Lung (tissue), 12 donors: ENCODE data around the gene CDK5RAP2. TPM values are rescaled to one million over a fixed set of nuclear protein-coding genes. Genes with fewer than 3 reads are reported as not detected.

ENCODE experiments used
- ATAC-seq: fragments of 200-7000 bp; cut with Tn5 transposase; one replicate; pipeline ENCODE4 v1.9.1; 2020; ENCODE audit warnings: moderate number of reproducible peaks; ENCODE audit not compliant: insufficient read depth, low FRiP score
- DNase-seq, 3 donors: peaks; one replicate each; pipeline ENCODE4 v3.0.0-alpha.2; 2013 to 2017
- H3K27ac ChIP-seq, 2 donors: one replicate each; pipeline ENCODE4 v1.5.1; 2013; ENCODE audit warnings: mild to moderate bottlenecking in 2 of 2, moderate library complexity in 2 of 2, control low read depth in 1 of 2, inconsistent platforms in 1 of 2, low read depth in 1 of 2, low read length in 1 of 2
- H3K27me3 ChIP-seq, 3 donors: one replicate each; pipeline ENCODE4 v1.5.1; 2013; ENCODE audit warnings: low read length in 2 of 3; ENCODE audit not compliant: control insufficient read depth in 3 of 3, insufficient read depth in 3 of 3
- H3K36me3 ChIP-seq, 4 donors: one replicate each; pipeline ENCODE4 v1.5.1; 2013; ENCODE audit warnings: low read length in 4 of 4, mild to moderate bottlenecking in 1 of 4, moderate library complexity in 1 of 4; ENCODE audit not compliant: control insufficient read depth in 4 of 4, insufficient read depth in 4 of 4
- H3K4me1 ChIP-seq, 5 donors: one replicate each; pipeline ENCODE4 v1.5.1; 2013; ENCODE audit warnings: low read length in 5 of 5, mild to moderate bottlenecking in 2 of 5, moderate library complexity in 1 of 5; ENCODE audit not compliant: control insufficient read depth in 5 of 5, insufficient read depth in 5 of 5
- H3K4me3 ChIP-seq: one replicate; pipeline ENCODE4 v1.5.1; 2013; ENCODE audit warnings: mild to moderate bottlenecking, control low read depth, moderate library complexity
- H3K9ac ChIP-seq, 2 donors: one replicate each; pipeline ENCODE4 v1.5.1; 2013; ENCODE audit warnings: low read length in 2 of 2, control low read depth in 1 of 2; ENCODE audit not compliant: insufficient read depth in 1 of 2
- H3K9me3 ChIP-seq, 4 donors: one replicate each; pipeline ENCODE4 v1.5.1; 2013; ENCODE audit warnings: low read length in 3 of 4, mild to moderate bottlenecking in 1 of 4, moderate library complexity in 1 of 4; ENCODE audit not compliant: control insufficient read depth in 4 of 4, insufficient read depth in 3 of 4
- CTCF ChIP-seq: IDR thresholded peaks from 2 replicates; pipeline ENCODE4 v1.5.1; 2012; ENCODE audit warnings: mild to moderate bottlenecking; ENCODE audit errors: control extremely low read depth, extremely low read depth
- WGBS, 2 donors: extraction: QIAGEN DNeasy Blood & Tissue Kit; methylation state at CpG; one replicate each; pipeline ENCODE4 v1.1.7; 2013; 5-methylcytosine and 5-hydroxymethylcytosine counted together
- polyA plus RNA-seq, 2 donors: library from polyadenylated mRNA; stranded (reverse); fragments of 200-250 nt; gene quantifications; one replicate each; pipeline ENCODE4 v1.2.1, GENCODE V29; 2013
- total RNA-seq, 2 donors: library from RNA; depleted of rRNA in 1 of 2; stranded (reverse); fragments of >200 nt in 1 of 2; gene quantifications; one replicate each; pipeline ENCODE4 v1.2.1, GENCODE V29; 2014 to 2021
- donor health status: control.
- donor health status: control.
- donor health status: Bipolar disorder and iron deficiency.
- donor health status: healthy.
- donor health status: DM: yes; HTN: yes; CAD: no.

Gene CDK5RAP2
- total and polyA plus RNA-seq, 4 donors: 25.6 to 65.7 (median 35.9) TPM

GRCh38 chr9:120541921-120542320 lies 38.0 kb downstream of the CDK5RAP2 start:
- WGBS, 2 donors: 85 to 88% methylated on average over 2 of the region's 2 CpGs
- no peak for DNase-seq
- no peaks in the 10 kb centered on the region for H3K27me3 ChIP-seq
- no peaks in the 10 kb centered on the region for H3K9me3 ChIP-seq
- H3K9ac ChIP-seq: no peak overlapping the region
- no peak overlapping the region for H3K27ac ChIP-seq
- no peak overlapping the region for H3K4me3 ChIP-seq
- ATAC-seq: no peak
- no peak for TF ChIP-seq CTCF
- H3K4me1 ChIP-seq: no peaks in the 10 kb centered on the region
- peaks cover 19 to 29% (median 24%) of the 10 kb centered on the region in 4 donors for H3K36me3 ChIP-seq

GRCh38 chr9:120539951-120540350 lies 40.0 kb downstream of the CDK5RAP2 start:
- ATAC-seq (no peak), DNase-seq (no peak)
- no peak overlapping the region for H3K27ac ChIP-seq
- 94 to 95% methylated on average over 9 of the region's 9 CpGs for WGBS, 2 donors
- H3K9me3 ChIP-seq: no peaks in the 10 kb centered on the region
- H3K9ac ChIP-seq: no peak overlapping the region
- peaks cover 21 to 31% (median 25%) of the 10 kb centered on the region in 4 donors for H3K36me3 ChIP-seq
- no peak overlapping the region for H3K4me3 ChIP-seq
- no peaks in the 10 kb centered on the region for H3K27me3 ChIP-seq
- TF ChIP-seq CTCF: no peak
- no peaks in the 10 kb centered on the region for H3K4me1 ChIP-seq

GRCh38 chr9:120538339-120538738 lies 41.6 kb downstream of the CDK5RAP2 start:
- Histone ChIP-seq H3K36me3 (peaks cover 15 to 40% (median 31%) of the 10 kb centered on the region in 4 donors), H3K4me1 (no peaks in the 10 kb centered on the region), H3K27me3 (no peaks in the 10 kb centered on the region), H3K27ac (no peak overlapping the region), H3K9me3 (no peaks in the 10 kb centered on the region), H3K4me3 (no peak overlapping the region), H3K9ac (no peak overlapping the region)
- ATAC-seq (no peak), DNase-seq (no peak)
- no peak for TF ChIP-seq CTCF
- WGBS, 2 donors: 72 to 80% methylated on average over 3 of the region's 3 CpGs

GRCh38 chr9:120536949-120537640 lies 42.9 kb downstream of the CDK5RAP2 start:
- Histone ChIP-seq H3K27me3 (no peaks in the 10 kb centered on the region), H3K9me3 (no peaks in the 10 kb centered on the region), H3K4me1 (peaks cover 0 to 5% (median 0%) of the 10 kb centered on the region in 5 donors), H3K27ac (no peak overlapping the region), H3K9ac (no peak overlapping the region), H3K36me3 (peaks cover 14 to 42% (median 32%) of the 10 kb centered on the region in 4 donors), H3K4me3 (no peak overlapping the region)
- no peak for ATAC-seq
- WGBS, 2 donors: 82 to 85% methylated on average over 5 of the region's 5 CpGs
- TF ChIP-seq CTCF: no peak
- DNase-seq: no peak
